ENCODE results near the gene DSE.

Gene DSE

DNA sequence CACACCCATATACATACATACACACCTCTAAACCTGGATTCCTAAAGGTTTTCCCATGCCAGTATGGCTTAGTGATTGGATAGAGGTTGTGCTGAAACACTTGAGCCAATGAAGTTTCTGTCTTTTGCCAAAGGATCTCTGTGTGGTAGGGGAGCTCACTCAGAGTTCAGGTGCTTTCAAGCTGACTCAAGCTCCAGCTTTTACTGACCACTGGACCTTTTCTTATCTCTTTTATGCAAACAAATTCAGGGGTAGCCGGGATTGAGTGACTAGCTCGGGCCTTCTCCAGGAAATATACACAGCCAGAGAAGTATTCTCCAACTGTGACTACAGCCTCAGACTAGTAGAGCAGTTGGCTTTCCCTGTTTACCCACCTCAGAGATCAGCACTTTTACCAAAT is 21.5 kb upstream of the DSE start:
- no peak for TF ChIP-seq POLR2A (IDR thresholded peaks at IDR 0.05; ENCODE audit: low read depth, low read length)
- DNase-seq (ENCODE audit: insufficient read length, low spot score) (no peak), FAIRE-seq (no peak)

DNA sequence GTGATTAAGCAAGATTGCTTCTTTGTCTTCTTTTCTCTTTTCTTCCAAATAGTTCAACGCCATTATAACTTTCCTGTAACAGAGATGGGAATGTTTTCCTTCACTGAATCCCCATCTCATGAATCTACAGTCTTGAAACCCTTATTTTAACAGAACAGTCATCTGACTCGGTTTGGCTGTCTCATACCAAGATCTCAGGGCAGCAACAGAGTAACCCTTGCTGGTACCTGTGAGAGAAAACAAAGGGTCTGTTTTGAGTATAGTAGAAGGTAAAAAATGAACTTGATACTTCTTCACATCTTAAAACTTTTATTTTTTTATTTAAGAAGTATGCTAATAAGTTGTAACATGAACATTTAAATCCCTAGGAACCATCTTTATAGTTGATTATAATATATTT is 19.6 kb upstream of the DSE start:
- DNase-seq (ENCODE audit: insufficient read length, low spot score) (no peak), FAIRE-seq (no peak)

DNA sequence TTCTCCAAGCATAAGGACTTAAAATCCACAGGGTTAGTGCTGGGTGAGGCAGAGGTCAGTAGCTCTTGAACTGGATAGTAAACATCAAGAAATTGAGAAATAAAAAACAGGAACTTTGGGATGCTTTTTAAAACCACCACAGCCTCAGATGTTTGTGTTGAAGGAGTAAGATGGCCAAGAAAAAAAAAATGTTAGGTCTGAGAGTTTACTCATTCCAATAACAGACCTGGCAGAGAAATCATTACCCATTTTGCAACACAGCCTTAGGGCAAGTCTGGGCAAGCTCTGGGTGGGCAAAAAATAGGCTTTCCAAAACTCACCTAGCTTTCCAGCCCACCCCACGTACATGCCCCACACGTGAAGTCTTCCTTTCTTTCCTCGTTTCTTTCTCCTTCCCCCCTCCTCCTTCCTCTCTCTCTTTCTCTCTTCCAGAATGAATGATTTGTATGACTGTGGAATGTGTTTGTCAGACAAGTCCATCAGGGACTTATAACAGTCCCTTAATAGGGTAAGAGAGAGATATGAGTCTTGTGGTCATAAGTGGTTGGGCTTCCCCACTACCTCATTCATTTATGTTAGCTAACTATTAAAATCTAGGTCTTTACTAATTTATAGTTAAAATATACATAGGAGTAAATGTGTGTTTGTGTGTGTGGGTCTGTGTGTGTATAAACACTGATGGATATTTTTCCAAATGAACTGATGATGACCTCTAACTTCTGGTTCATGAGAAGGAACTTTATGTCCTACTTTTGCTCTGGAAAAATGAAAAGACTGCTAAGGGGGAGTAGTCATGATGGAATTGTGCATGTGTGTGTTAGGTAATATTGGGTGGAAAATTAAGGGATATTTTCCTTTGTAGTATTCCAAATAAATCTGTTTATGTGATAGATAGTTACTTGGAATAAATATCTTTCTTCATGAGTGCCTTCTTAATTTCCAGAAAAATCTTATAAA is 18.0 kb upstream of the DSE start:
- no peak for FAIRE-seq
- no peak for DNase-seq (ENCODE audit: insufficient read length, low spot score)
- TF ChIP-seq POLR2A (IDR thresholded peaks at IDR 0.05; ENCODE audit: low read depth, low read length) = no peak

More for the DNA sequence above, 19.6 kb upstream of the DSE start:
- no peak for TF ChIP-seq POLR2A (IDR thresholded peaks at IDR 0.05; ENCODE audit: low read depth, low read length)

DNA sequence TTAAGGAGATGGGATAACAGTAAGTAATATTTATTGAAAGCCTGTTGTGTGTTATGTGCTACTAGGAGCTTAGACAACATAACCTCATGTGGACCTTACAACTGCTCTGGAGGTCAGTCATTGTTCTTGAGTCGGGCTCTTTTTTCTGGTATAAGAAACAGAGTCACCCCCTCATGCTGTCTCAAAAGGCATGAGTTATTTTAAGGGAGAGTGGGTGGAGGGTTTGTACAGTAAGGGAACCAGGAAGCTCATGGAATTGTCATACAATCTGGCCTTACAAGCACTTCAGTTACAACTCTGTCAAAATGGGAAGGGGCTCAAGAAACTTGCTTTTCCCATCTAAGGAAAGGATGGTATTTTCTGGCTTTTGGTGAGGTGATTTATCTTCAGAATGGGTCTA is 16.5 kb upstream of the DSE start:
- TF ChIP-seq POLR2A (IDR thresholded peaks at IDR 0.05; ENCODE audit: low read depth, low read length) = no peak
- DNase-seq (ENCODE audit: insufficient read length, low spot score) (no peak), FAIRE-seq (no peak)

DNA sequence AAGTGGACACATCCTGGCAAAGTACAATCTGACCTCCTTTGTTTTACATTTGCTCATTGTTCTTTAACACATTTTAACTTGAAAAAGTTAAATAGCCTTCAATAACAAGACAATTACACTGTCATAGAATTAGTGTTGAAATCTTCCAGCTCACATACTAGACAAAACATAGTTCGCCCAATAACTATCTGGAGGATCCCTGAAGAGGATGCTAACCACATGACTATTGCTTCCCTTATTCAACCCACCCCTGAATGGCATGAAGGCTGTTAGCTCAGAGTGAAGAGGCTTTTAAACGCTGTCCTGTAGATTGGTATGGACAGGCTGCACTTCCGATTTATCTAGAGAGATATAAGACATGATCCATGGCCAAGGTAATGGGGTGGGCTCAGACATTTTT is 15.0 kb upstream of the DSE start:
- FAIRE-seq = no peak
- TF ChIP-seq POLR2A (IDR thresholded peaks at IDR 0.05; ENCODE audit: low read depth, low read length) = no peak
- no peak for DNase-seq (ENCODE audit: insufficient read length, low spot score)

DNA sequence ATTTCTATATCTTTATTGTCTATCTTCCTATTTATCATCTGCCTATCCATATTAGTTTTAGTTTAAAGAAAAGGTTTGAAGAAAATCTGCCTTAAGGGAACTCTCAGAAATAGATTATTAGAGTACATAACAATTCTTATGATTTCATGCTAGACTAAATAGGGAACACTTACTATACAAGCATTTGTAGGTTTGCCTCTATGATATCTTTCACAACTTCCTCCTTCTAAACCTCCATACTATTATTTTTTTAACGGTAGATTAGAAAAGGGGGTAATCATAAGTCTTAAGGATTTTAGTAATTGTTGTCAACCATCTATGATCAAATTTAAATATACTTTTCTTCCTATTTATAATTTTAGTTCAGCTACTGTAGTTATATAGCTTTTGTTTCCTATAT is 11.6 kb upstream of the DSE start:
- no peak for TF ChIP-seq POLR2A (IDR thresholded peaks at IDR 0.05; ENCODE audit: low read depth, low read length)
- FAIRE-seq (no peak), DNase-seq (ENCODE audit: insufficient read length, low spot score) (no peak)

DNA sequence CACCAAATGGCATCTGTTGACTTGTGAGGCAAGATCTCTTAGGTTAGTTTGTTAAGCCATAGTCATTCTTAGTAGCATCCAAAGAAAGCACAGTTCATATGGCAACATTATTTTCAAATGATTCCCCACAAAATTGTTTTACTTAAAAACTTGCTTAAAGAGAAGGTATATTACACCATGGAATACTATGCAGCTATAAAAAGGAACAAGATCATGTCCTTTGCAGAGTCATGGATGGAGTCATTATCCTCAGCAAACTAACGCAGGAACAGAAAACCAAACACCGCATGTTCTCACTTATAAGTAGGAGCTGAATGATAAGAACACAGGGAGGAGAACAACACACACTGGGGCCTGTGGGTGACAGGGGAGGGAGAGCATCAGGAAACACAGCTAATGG is 10.9 kb upstream of the DSE start:
- DNase-seq (ENCODE audit: insufficient read length, low spot score) (no peak), FAIRE-seq (no peak)
- TF ChIP-seq POLR2A (IDR thresholded peaks at IDR 0.05; ENCODE audit: low read depth, low read length) = no peak

DNA sequence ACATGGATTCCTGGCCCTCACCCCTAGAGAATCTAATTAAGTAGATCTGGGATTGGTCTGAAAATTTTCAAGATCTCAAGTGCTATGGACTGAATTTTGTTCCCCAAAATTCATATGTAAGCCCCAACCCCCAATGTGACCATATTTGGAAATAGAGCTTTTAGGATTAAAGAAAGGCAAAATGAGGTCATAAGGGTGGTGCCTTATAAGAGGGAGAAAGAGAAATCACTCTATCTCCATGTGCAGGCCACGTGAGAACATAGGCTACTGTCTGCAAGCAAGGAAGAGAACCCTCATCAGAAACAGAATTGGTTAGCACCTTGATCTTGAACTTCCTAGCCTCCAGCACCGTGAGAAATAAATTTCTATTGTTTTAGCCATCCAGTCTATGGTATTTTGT is 8.5 kb upstream of the DSE start:
- DNase-seq (ENCODE audit: insufficient read length, low spot score) (no peak), FAIRE-seq (no peak)
- TF ChIP-seq POLR2A (IDR thresholded peaks at IDR 0.05; ENCODE audit: low read depth, low read length) = no peak

DNA sequence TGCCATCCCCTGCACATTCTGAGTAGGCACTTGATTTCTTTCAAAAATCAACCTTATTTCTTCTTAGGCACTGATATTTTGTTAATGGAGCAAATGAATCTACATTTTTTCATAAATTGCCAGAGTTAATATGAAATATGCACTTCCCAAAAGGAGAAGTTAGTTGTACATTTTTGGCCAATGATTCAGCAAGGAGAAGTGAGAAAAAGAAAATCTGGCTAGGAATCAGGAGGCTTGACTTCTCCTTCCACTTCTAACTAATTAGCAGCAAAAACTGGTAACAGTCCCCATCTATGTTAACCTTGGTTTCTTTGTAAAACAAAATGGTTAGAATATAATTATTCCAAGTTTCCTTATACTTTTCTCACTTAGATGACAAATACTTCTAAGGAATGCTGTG is 7.0 kb upstream of the DSE start:
- no peak for DNase-seq (ENCODE audit: insufficient read length, low spot score)
- FAIRE-seq = no peak

DNA sequence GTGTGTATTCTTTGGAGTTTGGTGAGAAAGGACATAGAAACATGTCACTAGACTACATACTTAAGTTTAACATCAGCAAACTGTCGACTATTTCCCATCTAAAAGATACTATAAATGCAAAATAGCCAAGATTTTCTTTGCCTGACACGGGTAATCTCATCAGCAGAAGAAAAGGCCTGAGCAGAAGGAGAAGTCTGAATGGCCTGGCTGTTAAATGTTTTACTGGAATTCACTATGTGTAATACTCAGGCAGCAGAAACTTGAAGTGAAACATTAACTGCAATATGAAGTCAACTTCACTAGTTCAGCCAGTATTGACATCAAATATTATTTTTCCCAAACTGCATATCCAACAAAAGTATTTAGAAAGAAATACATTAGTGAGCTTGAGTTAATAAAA is 6.4 kb upstream of the DSE start:
- TF ChIP-seq POLR2A (IDR thresholded peaks at IDR 0.05; ENCODE audit: low read depth, low read length) = no peak
- FAIRE-seq (no peak), DNase-seq (ENCODE audit: insufficient read length, low spot score) (no peak)

More for the DNA sequence above, 7.0 kb upstream of the DSE start:
- no peak for TF ChIP-seq POLR2A (IDR thresholded peaks at IDR 0.05; ENCODE audit: low read depth, low read length)

DNA sequence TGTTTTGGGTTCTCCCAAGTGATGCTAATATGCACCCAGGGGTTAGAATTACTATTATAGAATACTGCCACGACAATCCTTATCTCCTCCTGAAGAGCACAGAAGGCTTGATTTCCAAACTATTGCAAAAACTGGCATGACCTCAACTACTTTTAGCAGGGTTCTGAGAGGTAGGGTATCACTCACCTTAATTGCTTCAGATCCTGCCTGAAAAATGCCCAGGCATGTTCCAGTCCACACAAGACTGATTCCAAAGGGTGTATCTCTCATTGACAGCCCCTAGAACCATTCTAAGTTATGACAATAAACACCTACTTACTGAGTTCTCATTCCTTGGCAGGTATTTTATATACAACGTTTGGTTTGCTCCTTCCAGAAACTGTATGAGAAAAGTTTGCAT is 5.0 kb upstream of the DSE start:
- no peak for FAIRE-seq
- no peak for TF ChIP-seq POLR2A (IDR thresholded peaks at IDR 0.05; ENCODE audit: low read depth, low read length)
- DNase-seq (ENCODE audit: insufficient read length, low spot score) = no peak

DNA sequence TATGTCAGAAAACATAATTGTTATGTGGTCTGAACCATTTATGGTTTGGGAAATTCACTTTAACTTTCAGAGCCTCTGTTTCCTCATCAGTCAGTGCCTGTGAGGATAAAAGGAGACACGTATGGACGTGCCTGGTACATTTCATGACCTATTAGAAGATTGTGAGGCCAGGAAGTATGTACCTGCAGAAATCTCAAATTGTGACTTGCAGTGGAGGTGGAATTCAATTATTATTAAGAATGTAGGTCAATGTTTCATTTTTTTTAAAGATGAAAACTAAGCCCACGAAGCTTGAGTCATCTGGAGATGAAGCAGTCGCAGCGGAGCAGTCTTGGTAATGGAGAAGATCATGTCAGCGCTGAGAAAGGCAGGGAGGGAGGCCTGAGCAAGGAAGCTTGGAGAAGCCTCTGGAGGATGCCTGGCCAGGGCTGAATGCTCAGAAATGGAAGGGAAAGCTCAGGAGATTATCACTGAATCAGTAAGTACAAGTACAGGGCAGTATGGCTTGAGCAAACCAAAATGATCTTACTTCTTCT is 3.9 kb upstream of the DSE start:
- FAIRE-seq (no peak), DNase-seq (ENCODE audit: insufficient read length, low spot score) (no peak)
- no peak for TF ChIP-seq POLR2A (IDR thresholded peaks at IDR 0.05; ENCODE audit: low read depth, low read length)

DNA sequence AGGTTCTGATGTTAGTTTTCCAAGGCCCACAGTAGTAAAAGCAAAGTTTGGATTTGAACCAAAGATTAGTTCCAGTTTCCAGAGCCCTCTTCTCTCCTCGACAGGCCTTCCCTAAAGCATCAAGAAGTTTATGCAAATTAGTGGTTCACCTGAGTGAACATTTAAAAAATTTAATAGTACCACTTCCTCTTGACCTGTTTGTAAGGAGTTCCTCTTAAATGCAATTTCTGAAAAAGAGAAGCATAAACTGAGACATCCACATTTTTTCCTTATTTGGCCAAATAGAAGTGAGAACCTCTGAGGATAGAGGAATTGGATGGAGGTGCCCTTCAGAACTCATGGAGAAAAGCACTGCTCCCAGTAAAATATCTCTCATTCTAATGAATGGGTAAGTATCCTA is 1.2 kb upstream of the DSE start:
- no peak for TF ChIP-seq POLR2A (IDR thresholded peaks at IDR 0.05; ENCODE audit: low read depth, low read length)
- DNase-seq (ENCODE audit: insufficient read length, low spot score) = no peak
- FAIRE-seq = no peak

DNA sequence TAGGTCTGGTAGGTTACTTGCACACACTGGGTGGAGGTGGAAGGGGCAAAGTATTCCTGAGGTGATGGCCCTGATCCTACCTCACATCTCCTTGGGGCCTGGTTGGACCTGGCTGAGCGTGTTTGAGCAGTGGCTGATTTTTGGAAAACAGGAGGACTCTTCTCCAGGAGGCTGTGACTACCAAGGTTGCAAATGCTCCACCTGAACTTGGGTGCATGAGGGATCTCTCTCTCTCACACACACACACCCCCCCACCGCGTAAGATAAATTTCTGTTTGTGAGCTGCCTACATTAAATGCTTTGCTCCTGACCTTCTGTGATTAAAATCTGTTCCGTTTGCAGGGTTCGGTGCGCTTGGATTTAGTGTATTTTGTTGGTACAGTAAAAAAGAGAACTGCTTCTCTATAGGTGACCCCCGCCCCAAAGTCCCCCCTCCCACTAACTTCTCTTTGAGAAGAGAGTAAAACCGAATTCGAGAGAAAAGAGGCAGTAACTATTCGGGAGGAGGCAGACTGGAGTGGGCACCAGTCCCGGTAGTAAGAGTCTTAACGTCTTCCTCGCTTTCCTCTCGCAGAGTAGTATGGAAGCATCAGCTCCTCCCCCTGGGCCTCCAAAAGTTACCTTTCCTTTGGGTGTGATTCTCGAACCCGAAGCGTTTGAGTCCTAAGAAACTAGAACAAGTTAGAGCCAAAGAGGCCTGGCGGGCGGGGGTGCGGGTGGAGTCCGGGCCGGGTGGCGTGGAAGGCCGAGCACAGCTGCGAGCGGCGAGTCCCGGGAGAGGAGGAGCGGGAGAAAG is 585 bp upstream of the DSE start:
- no peak for DNase-seq (ENCODE audit: insufficient read length, low spot score)
- no peak for TF ChIP-seq POLR2A (IDR thresholded peaks at IDR 0.05; ENCODE audit: low read depth, low read length)
- no peak for FAIRE-seq
